Activated T-cell treated with anti-CD3 and anti-CD28 coated beads for 48 hours (primary cell): Measurements from ENCODE around the gene ATL3.
"Not testable (repeated sequence)": the region's sequence is repeated elsewhere in the genome, so short reads cannot be mapped to it uniquely, and the experiment has no call there.

Experiments used
- DNase-seq: peaks from one replicate; pipeline ENCODE4 v3.0.0-alpha.2; 2020; ENCODE audit warnings: low read depth

Gene ATL3

GRCh38 chr11:63586451-63587166 lies 84.6 kb downstream of the ATL3 start:
- no peak for DNase-seq

GRCh38 chr11:63583357-63583677 lies 87.9 kb downstream of the ATL3 start:
- no peak for DNase-seq

DNA sequence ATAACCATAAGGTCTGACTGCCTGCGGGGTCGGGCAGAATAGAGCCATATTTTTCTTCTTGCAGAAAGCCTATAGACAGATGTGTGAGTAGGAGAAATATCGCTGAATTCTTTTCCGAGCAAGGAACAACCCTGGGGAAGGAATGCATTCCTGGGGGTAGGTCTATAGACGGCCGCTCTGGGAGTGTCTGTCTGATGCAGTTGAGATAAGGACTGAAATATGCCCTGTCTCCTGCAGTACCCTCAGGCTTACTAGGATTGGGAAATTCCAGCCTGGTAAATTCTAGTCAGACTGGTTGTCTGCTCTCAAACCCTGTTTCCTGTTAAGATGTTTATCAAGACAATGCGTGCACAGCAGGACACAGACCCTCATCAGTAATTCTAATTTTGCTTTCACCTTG lies 90.0 kb downstream of the ATL3 start:
- not testable (repeated sequence) for DNase-seq

DNA sequence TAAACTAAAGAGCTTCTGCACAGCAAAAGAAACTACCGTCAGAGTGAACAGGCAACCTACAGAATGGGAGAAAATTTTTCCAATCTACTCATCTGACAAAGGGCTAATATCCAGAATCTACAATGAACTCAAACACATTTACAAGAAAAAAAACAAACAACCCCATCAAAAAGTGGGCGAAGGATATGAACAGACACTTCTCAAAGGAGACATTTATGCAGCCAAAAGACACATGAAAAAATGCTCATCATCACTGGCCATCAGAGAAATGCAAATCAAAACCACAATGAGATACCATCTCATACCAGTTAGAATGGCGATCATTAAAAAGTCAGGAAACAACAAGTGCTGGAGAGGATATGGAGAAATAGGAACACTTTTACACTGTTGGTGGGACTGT lies 92.3 kb downstream of the ATL3 start:
- not testable (repeated sequence) for DNase-seq

DNA sequence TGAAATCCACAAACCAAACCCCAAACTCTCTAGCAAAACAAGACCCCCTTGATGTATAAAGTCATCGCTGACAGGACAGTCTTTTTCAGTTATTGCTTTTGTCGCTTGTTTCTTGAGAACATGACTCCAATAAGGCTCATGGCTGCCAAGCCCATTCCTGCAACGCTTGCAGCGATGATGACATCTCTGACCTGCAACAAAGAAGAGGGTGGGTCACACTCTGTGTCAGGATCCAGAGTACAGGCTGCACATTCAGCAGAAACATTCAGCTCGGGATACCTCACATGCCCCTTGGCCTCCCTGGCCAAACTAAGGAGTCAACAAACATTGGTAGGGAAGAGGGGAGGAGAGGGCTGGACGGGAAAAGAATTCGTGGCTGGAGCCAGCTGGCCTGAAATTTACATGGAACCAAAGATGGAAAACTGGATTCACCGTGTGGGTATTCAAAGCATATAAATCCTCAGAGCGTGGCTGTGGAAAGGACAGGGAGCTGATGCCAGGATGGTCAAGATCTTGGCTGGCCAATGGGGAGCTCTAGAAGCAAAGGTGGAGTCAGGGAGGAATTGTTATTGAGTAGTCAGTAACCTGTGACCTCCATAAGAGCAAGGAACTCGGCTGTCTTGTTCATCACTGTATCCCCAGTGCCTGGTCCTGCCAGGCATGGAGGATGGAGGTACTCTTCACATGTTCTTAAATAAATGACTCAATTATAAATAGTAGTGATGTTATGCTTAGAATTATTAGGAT lies 96.1 kb downstream of the ATL3 start:
- no peak for DNase-seq
